ENCODE data around the gene DEPDC5.

The DEPDC5 gene

DNA sequence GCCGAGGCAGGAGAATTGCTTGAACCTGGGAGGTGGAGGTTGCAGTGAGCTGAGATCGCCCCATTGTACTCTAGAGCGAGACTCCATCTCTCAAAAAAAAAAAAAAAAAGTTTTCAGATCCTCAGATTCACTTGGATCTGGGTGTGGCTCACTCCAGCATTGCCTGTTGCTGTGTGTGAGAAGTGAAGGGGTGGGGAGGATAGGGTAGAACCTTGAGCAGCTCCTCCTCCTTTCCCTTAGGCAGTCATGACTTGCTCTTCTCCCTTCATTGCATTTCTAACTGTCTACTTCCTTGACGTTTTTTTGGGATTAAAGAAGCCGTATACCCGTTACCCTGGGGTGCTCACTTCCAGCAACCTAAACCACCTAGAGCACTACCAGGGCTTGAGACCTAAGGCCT, 127.4 kb downstream of the DEPDC5 start:
- TF ChIP-seq, protein P1, sequence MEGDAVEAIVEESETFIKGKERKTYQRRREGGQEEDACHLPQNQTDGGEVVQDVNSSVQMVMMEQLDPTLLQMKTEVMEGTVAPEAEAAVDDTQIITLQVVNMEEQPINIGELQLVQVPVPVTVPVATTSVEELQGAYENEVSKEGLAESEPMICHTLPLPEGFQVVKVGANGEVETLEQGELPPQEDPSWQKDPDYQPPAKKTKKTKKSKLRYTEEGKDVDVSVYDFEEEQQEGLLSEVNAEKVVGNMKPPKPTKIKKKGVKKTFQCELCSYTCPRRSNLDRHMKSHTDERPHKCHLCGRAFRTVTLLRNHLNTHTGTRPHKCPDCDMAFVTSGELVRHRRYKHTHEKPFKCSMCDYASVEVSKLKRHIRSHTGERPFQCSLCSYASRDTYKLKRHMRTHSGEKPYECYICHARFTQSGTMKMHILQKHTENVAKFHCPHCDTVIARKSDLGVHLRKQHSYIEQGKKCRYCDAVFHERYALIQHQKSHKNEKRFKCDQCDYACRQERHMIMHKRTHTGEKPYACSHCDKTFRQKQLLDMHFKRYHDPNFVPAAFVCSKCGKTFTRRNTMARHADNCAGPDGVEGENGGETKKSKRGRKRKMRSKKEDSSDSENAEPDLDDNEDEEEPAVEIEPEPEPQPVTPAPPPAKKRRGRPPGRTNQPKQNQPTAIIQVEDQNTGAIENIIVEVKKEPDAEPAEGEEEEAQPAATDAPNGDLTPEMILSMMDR (IDR thresholded peaks at IDR 0.05; ENCODE audit: low read depth, low read length): no peak
- no peak overlapping the region for H3K4me3 ChIP-seq (ENCODE audit: low read depth, low read length)

DNA sequence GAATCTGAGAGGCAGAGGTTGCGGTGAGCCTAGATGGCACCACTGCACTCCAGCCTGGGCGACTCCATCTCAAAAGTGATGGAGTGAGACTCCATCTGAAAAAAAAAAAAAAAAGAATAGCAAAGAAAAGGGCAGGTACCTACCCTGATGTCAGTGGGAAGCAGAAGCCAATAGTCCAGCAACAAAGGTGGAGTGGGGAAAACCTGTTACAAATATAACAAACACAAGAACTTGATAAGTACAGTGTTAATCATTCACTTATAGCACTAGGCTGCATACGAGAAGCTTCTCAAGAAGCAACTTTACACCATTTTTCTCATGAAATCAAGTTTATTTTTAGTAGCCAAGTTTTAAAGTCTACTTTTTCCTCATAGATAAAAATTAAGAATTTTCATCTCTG, 128.0 kb downstream of the DEPDC5 start:
- TF ChIP-seq, protein P1 (IDR thresholded peaks at IDR 0.05; ENCODE audit: low read depth, low read length): no peak
- H3K4me3 ChIP-seq (ENCODE audit: low read depth, low read length): no peak overlapping the region

DNA sequence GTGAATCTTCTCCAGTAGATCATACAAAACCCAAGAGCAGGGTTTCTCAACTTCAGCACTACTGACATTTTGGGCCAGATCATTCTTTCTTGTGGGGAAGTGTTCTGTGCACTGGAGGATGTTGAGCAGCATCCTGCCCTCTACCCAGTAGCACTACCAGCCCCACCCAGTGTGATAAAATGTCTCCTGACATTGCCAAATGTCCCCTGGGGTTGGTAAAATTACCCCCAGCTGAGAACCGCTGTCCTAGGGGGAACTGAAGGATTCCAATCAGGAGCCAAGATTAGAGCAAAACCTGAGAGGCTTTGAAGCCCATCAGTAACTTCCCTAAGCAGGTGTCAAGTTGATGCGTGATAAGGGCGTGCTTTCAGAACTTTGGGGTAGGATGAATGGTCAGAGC, 129.2 kb downstream of the DEPDC5 start:
- H3K4me3 ChIP-seq (ENCODE audit: low read depth, low read length): no peak overlapping the region
- TF ChIP-seq, protein P1 (IDR thresholded peaks at IDR 0.05; ENCODE audit: low read depth, low read length): no peak

DNA sequence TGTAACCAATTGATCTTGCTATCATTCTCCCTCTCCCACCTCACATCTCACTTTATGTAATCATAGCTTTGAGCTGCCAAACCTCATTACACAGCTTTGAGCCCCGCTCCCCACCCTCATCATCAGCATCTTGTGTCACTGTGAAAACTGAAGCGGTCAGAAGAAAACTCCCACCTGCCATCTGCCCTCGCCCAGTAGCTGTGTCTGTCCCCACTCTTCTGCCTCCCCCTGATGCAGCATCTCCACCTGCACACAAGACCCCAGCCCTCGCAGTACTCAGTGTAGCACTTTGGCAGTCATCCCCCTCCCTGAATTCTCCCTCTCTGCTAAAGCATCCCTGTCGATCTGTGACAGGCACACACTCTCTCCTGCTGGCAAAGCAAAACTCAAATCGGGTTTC, 130.2 kb downstream of the DEPDC5 start:
- TF ChIP-seq, protein P1 (IDR thresholded peaks at IDR 0.05; ENCODE audit: low read depth, low read length): no peak
- no peak overlapping the region for H3K4me3 ChIP-seq (ENCODE audit: low read depth, low read length)

DNA sequence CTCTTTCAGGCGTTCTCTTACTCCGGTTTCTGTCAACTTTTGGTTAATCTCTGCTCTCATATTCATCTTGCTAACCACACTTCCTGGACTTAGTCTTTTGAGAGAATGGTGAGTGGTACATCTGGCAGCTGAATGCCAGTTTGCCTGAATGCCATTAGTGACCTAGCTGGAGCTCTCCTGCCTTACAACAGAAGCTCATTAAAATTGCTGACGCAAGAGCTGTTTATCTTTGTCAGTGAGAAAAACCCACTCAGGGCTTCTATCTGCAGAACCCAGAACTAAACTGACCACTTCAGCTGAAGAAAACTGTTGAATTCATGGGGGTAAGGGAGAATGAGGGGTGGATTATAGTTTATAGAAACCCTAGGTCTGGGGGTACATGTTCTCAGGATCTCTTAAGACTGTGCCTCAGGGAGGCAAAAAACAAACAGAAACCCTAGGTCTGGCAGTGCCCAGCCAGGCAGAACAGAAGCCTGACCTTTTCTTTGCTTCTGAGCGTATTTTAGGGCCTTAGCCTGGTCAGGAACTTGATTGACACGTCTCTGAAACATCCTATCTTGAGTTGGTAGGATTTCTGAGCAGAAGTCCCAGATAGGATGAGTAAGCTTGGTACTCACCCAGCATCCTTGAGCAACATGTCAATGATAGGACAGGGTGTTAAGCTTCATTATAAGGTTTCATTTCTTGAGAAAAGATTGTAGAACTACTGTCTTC, 137.7 kb downstream of the DEPDC5 start:
- TF ChIP-seq, protein P1 (IDR thresholded peaks at IDR 0.05; ENCODE audit: low read depth, low read length): no peak
- H3K4me3 ChIP-seq (ENCODE audit: low read depth, low read length): no peak overlapping the region

DNA sequence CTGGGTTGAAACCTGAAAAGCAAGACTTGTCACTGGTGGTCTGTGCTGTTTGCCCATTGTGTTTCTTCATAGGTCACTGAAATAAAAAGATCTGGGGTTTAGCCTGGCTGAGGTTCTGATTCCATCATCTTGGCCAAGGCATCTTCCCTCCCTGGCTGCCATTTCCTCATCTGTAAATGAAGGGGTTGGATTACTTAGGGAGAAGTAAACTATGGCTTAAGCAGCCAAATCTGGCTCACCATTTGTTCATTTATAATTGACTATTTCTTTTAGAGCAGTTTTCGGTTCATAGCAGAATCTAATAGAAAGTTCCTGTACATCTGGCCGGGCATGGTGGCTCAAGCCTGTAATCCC, 138.2 kb downstream of the DEPDC5 start:
- TF ChIP-seq, protein P1 (IDR thresholded peaks at IDR 0.05; ENCODE audit: low read depth, low read length): no peak
- no peak overlapping the region for H3K4me3 ChIP-seq (ENCODE audit: low read depth, low read length)

DNA sequence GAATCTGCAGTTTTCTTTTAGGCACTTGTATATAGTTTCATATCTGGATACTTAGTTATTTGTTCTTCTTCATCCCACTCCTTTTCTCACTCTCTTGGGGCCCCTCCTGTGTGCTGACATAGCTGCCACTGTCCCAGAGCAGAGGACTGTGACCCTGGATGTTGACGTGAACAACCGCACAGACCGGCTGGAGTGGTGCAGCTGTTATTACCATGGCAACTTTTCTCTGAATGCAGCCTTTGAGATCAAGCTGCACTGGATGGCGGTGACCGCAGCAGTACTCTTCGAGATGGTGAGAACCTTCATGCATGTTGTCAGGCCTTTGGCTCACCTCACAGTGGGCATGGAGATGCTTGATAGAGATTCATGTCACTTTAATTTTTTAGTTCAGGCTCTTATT, 139.6 kb downstream of the DEPDC5 start:
- H3K4me3 ChIP-seq (ENCODE audit: low read depth, low read length): no peak overlapping the region
- TF ChIP-seq, protein P1 (IDR thresholded peaks at IDR 0.05; ENCODE audit: low read depth, low read length): no peak
